Stimulated activated naive B cell treated with anti-CD40 and anti-IgM and Interleukin-4, amounts not matched to agents 10 μg/mL and 1 μg/mL and 100 μg/mL, for 72 hours (primary cell): ENCODE data around the gene PKIG.
A peak's percentile ranks its signal among the peaks of the same experiment; 100 is the strongest.

Experiments
- ATAC-seq, 2 donors: fragments of 150-1000 bp; cut with Tn5 transposase; replicated peaks; 2 replicates each; pipeline ENCODE4 v1.10.0; 2021; ENCODE audit warnings: moderate library complexity in 1 of 2
- DNase-seq: peaks from one replicate; pipeline ENCODE4 v3.0.0; 2021
- H3K27ac Mint-ChIP-seq: one replicate; pipeline ENCODE4 v1.8.0; 2022; ENCODE audit warnings: mild to moderate bottlenecking, mixed read lengths
- H3K27me3 Mint-ChIP-seq, 2 donors: one replicate each; pipeline ENCODE4 v1.8.0; 2022; ENCODE audit warnings: mixed read lengths in 2 of 2
- H3K36me3 Mint-ChIP-seq, 2 donors: one replicate each; pipeline ENCODE4 v1.8.0; 2022; ENCODE audit warnings: mixed read lengths in 2 of 2, mild to moderate bottlenecking in 1 of 2
- H3K4me1 Mint-ChIP-seq, 2 donors: one replicate each; pipeline ENCODE4 v1.8.0; 2022; ENCODE audit warnings: mixed read lengths in 2 of 2, mild to moderate bottlenecking in 1 of 2
- H3K4me3 Mint-ChIP-seq, 2 donors: one replicate each; pipeline ENCODE4 v1.8.0; 2022; ENCODE audit warnings: mild to moderate bottlenecking in 2 of 2, mixed read lengths in 2 of 2, moderate library complexity in 1 of 2
- H3K9me3 Mint-ChIP-seq, 2 donors: one replicate each; pipeline ENCODE4 v1.8.0; 2022; ENCODE audit warnings: mixed read lengths in 2 of 2, mild to moderate bottlenecking in 1 of 2

Gene PKIG

GRCh38 chr20:44596876-44597275 lies 14.5 kb downstream of the PKIG start:
- peak overlapping the region; percentile 44 to 60 for H3K4me3 Mint-ChIP-seq
- H3K9me3 Mint-ChIP-seq, result no peaks in the 10 kb centered on the region
- no peaks in the 10 kb centered on the region for H3K27me3 Mint-ChIP-seq
- peak overlapping the region; percentile 96 for H3K27ac Mint-ChIP-seq
- DNase-seq (no peak), ATAC-seq (peak; percentile 68 to 78)
- peaks cover 40 to 66% of the 10 kb centered on the region in 2 donors for H3K36me3 Mint-ChIP-seq
- peaks cover 0 to 73% of the 10 kb centered on the region in 2 donors for H3K4me1 Mint-ChIP-seq

GRCh38 chr20:44597516-44597915 lies 15.1 kb downstream of the PKIG start:
- ATAC-seq (no peak), DNase-seq (no peak)
- Mint-ChIP-seq H3K36me3 (peaks cover 38 to 59% of the 10 kb centered on the region in 2 donors), H3K9me3 (no peaks in the 10 kb centered on the region), H3K4me1 (peaks cover 0 to 71% of the 10 kb centered on the region in 2 donors), H3K27me3 (no peaks in the 10 kb centered on the region), H3K27ac (peak overlapping the region; percentile 96), H3K4me3 (peak overlapping the region in 1 of 2 donors; percentile 87)

DNA sequence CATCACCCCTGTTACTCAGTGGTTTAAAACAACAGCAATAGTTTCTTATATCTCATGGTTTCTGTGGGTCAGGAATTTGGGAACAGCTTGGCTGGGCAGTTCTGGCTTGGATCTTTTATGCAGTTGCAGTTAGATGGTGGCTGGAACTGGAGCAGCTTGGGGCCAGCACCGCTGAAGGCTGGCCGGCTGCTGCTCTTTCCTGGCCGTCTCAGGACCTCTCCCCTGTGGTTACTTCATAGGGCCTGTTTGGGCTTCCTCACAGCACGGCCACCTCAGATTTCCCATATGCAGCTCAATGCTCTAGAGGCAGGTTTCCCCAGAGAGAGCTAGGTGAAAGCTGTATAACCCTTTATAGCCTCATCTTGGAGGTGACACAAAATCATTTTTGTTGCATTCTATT lies 15.6 kb downstream of the PKIG start:
- Mint-ChIP-seq H3K36me3 (peaks cover 34 to 55% of the 10 kb centered on the region in 2 donors), H3K27me3 (no peaks in the 10 kb centered on the region), H3K9me3 (no peaks in the 10 kb centered on the region), H3K4me3 (peak overlapping the region; percentile 84 to 87), H3K4me1 (peaks cover 0 to 68% of the 10 kb centered on the region in 2 donors), H3K27ac (peak overlapping the region; percentile 96)
- ATAC-seq (peak in 1 of 2 donors; percentile 22), DNase-seq (no peak)

- H3K4me1 Mint-ChIP-seq, result peaks cover 0 to 64% of the 10 kb centered on the region in 2 donors
Measured at GRCh38 chr20:44598423-44599305, 16.3 kb downstream of the PKIG start.

GRCh38 chr20:44599715-44600114 lies 17.3 kb downstream of the PKIG start:
- H3K4me1 Mint-ChIP-seq, result peaks cover 0 to 57% of the 10 kb centered on the region in 2 donors
- ATAC-seq (no peak), DNase-seq (no peak)
- no peaks in the 10 kb centered on the region for H3K9me3 Mint-ChIP-seq
- H3K27me3 Mint-ChIP-seq, result no peaks in the 10 kb centered on the region
- no peak overlapping the region for H3K27ac Mint-ChIP-seq
- H3K4me3 Mint-ChIP-seq, result peak overlapping the region; percentile 74 to 75
- H3K36me3 Mint-ChIP-seq, result peaks cover 24 to 42% of the 10 kb centered on the region in 2 donors

More at GRCh38 chr20:44598423-44599305, 16.3 kb downstream of the PKIG start:
- H3K36me3 Mint-ChIP-seq, result peaks cover 30 to 50% of the 10 kb centered on the region in 2 donors
- H3K4me3 Mint-ChIP-seq, result peak overlapping the region; percentile 84 to 87
- H3K27me3 Mint-ChIP-seq, result no peaks in the 10 kb centered on the region
- ATAC-seq (peak; percentile 51 to 52), DNase-seq (no peak)
- H3K27ac Mint-ChIP-seq, result peak overlapping the region; percentile 96
- no peaks in the 10 kb centered on the region for H3K9me3 Mint-ChIP-seq

DNA sequence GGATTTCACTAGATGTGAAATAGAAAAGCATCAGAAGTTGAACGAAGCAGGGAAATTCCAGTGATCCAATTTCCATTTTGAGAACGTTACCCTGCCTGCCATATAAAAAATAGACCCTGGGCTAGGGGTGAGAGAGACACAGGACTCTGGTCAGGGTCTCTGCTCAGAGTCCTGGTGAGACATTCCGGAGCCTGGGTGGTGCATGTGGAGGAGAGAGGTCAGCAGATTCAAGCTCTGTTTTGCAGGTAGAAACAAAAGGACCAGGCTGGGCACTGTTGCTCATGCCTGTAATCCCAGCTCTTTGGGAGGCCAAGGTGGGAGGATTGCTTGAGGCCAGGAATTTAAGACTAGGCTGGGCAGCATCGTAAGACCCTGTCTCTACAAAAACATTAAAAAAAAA lies 17.9 kb downstream of the PKIG start:
- Mint-ChIP-seq H3K4me3 (peak overlapping the region; percentile 74 to 75), H3K9me3 (no peaks in the 10 kb centered on the region), H3K4me1 (peaks cover 0 to 55% of the 10 kb centered on the region in 2 donors), H3K36me3 (peaks cover 27 to 38% of the 10 kb centered on the region in 2 donors), H3K27me3 (no peaks in the 10 kb centered on the region), H3K27ac (no peak overlapping the region)
- DNase-seq (no peak), ATAC-seq (no peak)

DNA sequence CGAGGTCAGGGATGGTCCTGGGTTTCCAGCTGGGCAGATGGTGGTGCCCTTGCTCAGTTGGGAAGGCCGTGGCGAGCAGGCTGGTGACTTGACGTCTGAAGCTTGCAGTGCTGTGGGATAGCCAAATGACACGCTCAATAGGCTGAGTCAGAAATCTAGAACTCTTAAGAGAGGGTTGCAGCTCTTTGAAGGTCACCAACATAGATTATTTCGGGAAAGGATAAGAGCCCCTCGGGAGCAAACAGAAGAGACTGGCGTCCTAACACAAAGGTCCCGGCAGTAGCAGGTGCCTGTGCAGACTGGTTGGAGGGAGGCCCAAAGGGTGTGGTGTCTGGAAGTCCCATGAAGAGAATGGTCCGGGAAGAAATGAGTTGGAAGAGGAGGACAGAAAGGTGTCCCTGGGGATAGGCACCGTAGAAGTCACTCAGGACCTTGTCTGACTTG lies 18.4 kb downstream of the PKIG start:
- Mint-ChIP-seq H3K4me3 (peak overlapping the region; percentile 74 to 75), H3K27ac (no peak overlapping the region), H3K36me3 (peaks cover 29 to 42% of the 10 kb centered on the region in 2 donors), H3K27me3 (no peaks in the 10 kb centered on the region), H3K9me3 (no peaks in the 10 kb centered on the region), H3K4me1 (peaks cover under 1 to 55% of the 10 kb centered on the region in 2 donors)
- DNase-seq (no peak), ATAC-seq (no peak)

GRCh38 chr20:44601236-44601671 lies 18.9 kb downstream of the PKIG start:
- H3K4me3 Mint-ChIP-seq, result peak overlapping the region; percentile 74 to 75
- peaks cover 6 to 50% of the 10 kb centered on the region in 2 donors for H3K4me1 Mint-ChIP-seq
- no peaks in the 10 kb centered on the region for H3K9me3 Mint-ChIP-seq
- DNase-seq (no peak), ATAC-seq (no peak)
- no peaks in the 10 kb centered on the region for H3K27me3 Mint-ChIP-seq
- H3K36me3 Mint-ChIP-seq, result peaks cover 30 to 42% of the 10 kb centered on the region in 2 donors
- H3K27ac Mint-ChIP-seq, result no peak overlapping the region

DNA sequence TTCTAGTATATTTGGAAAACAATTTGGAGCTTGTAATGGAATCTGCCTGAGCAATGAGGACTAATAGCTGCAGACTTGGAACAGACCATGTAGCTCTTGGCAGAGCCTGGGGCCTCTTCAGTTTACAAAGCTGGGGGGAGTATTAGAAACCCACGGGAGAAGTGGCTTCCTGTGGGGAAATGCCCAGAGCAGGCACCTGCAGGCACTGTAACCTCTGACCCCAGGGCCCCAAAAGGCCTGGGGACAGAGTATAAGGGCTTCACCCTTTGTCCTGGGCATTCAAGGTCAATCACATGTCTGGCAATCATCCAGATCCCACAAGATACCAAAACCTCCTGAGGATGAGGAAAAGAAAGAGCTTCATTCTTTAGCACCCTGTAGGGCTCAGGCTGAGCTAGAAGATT lies 19.4 kb downstream of the PKIG start:
- H3K27ac Mint-ChIP-seq, result no peak overlapping the region
- H3K4me3 Mint-ChIP-seq, result peak overlapping the region; percentile 74 to 75
- H3K27me3 Mint-ChIP-seq, result no peaks in the 10 kb centered on the region
- peaks cover 10 to 45% of the 10 kb centered on the region in 2 donors for H3K4me1 Mint-ChIP-seq
- peaks cover 34 to 45% of the 10 kb centered on the region in 2 donors for H3K36me3 Mint-ChIP-seq
- ATAC-seq (no peak), DNase-seq (no peak)
- H3K9me3 Mint-ChIP-seq, result no peaks in the 10 kb centered on the region

- ATAC-seq, result no peak
- Mint-ChIP-seq H3K27me3 (no peaks in the 10 kb centered on the region), H3K9me3 (no peaks in the 10 kb centered on the region)
Measured at GRCh38 chr20:44603327-44603726, 20.9 kb downstream of the PKIG start.

DNA sequence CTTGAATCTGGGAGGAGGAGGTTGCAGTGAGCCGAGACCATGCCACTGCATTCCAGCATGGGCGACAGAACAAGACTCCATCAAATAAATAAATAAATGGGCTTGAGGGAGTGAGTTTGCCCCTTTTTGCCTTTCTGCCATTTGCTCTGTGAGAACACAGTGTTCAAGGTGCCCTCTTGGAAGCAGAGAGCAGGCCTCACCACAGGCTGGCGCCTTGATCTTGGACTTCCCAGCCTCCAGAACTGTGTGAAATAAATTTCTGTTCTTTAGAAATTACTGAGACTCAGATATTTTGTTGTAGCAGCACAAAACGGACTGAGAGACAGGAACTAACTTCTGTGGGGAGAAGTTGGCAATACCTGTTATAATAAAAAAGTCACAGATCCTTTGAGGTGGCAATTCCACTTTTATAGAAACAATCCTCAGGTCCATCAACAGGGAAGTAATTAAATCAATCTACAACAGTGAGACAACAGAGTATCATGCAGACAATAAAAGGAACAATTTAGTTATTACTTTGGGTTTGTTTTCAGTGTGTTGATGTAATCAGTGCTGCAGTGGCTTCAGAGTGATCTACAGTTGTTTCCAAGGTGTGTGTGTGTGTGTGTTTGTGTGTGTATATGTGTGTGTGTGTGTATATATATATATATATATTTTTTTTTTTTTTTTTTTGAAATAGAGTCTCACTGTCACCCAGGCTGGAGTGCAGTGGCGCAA lies 24.5 kb downstream of the PKIG start:
- H3K4me1 Mint-ChIP-seq, result peaks cover 20 to 45% of the 10 kb centered on the region in 2 donors
- H3K9me3 Mint-ChIP-seq, result no peaks in the 10 kb centered on the region
- H3K27me3 Mint-ChIP-seq, result no peaks in the 10 kb centered on the region
- H3K4me3 Mint-ChIP-seq, result no peak overlapping the region
- peak overlapping the region; percentile 60 for H3K27ac Mint-ChIP-seq
- H3K36me3 Mint-ChIP-seq, result peaks cover 27 to 28% of the 10 kb centered on the region in 2 donors
- no peak for DNase-seq
- ATAC-seq, result no peak

More at GRCh38 chr20:44603327-44603726, 20.9 kb downstream of the PKIG start:
- no peak for DNase-seq
- Mint-ChIP-seq H3K36me3 (peaks cover 39 to 42% of the 10 kb centered on the region in 2 donors), H3K4me3 (no peak overlapping the region), H3K27ac (no peak overlapping the region), H3K4me1 (peaks cover 16 to 31% of the 10 kb centered on the region in 2 donors)

DNA sequence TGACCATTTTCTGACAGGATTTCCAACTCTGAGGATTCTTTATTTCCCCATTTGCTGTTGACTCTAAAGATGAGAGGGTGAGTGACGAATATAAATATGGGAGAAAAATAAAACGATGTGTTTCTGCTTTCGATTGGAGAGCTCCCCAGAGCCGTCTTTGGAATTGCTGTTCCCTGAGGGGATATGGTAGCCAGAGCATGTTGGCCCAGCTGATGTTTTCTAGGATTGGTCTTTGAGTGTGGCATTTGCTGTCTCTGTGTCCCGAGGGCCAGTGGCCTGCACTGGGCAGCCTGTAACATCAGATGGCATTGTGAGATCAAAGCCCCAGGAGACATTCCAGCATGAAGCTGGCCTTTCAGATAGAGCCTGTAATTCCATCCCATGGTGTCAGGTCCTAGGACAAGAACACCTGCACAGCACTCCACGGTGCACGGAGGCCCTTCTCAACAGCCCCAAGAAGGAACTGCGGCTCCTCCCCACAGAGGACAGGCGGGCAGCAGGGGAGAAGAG lies 26.7 kb downstream of the PKIG start:
- no peak for DNase-seq
- ATAC-seq, result no peak
- peak overlapping the region; percentile 76 for H3K27ac Mint-ChIP-seq
- peaks cover 36 to 39% of the 10 kb centered on the region in 2 donors for H3K36me3 Mint-ChIP-seq
- peaks cover 24 to 57% of the 10 kb centered on the region in 2 donors for H3K4me1 Mint-ChIP-seq
- H3K4me3 Mint-ChIP-seq, result peak overlapping the region in 1 of 2 donors; percentile 39
- H3K27me3 Mint-ChIP-seq, result no peaks in the 10 kb centered on the region
- no peaks in the 10 kb centered on the region for H3K9me3 Mint-ChIP-seq

DNA sequence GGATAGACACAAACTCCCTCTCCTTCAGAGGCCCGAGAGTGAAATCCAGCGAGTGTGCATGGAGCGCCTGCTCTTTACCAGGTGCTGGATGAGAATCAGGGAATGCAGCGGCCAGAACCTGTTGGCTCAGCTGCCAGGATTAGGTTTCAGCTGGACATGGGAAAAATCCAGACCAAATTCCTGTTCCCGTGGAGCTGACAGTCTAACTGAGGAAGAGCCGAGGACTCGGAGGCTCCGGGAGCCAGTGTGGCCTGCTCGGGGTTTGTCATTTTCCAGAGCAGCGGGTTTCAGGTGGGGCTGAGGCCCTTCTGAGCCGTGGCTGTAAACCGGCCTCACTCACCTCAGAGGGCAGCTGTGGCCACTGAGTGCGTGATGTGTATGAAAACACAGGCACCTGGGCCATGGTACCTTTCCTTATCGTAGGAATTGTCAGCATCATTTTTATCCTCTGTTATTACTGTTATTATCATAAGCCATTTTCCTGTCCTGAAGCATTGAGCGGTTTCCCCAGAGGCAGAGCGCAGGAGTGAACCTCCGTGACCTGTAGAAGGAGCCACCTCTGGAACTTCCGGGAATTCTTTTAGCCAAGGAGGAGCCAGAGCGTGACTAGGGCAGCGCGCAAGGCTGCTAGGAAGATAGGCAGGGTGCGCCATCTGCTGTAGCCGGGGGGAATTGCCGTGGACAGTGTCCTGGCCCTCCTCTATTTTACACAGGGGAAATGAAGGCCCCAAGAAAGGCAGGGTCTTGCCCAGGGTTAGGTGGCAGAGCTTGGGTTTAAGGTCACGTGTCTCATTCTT lies 27.3 kb downstream of the PKIG start:
- Mint-ChIP-seq H3K4me1 (peaks cover 29 to 63% of the 10 kb centered on the region in 2 donors), H3K9me3 (no peaks in the 10 kb centered on the region), H3K36me3 (peaks cover 41 to 46% of the 10 kb centered on the region in 2 donors), H3K4me3 (peak overlapping the region; percentile 77 to 78), H3K27me3 (no peaks in the 10 kb centered on the region), H3K27ac (peak overlapping the region; percentile 86)
- peak; percentile 57 for DNase-seq
- peak; percentile 93 for ATAC-seq
